ENCODE results near the gene NCAM1. TPM values are rescaled to one million over a fixed set of nuclear protein-coding genes. Genes with fewer than 3 reads are reported as not detected.
"Not testable (repeated sequence)": the region's sequence is repeated elsewhere in the genome, so short reads cannot be mapped to it uniquely, and the experiment has no call there.

Gene NCAM1
- total RNA-seq, 2 experiments from 2014 or later, result not detected

- no peak for DNase-seq
- intact Hi-C loops (cut with micrococcal nuclease), result no loop called here
- Mint-ChIP-seq H3K36me3 (ENCODE audit: low read depth) (no peaks in the 10 kb centered on the region), H3K27ac (no peak overlapping the region), H3K4me3 (no peak overlapping the region), H3K4me1 (ENCODE audit: low read depth) (no peaks in the 10 kb centered on the region), H3K9me3 (no peaks in the 10 kb centered on the region), H3K27me3 (ENCODE audit: low read depth) (peaks cover 28% of the 10 kb centered on the region)
- CTCF ChIA-PET, result no interaction called here
Observed at GRCh38 chr11:113295993-113296392, 334.8 kb downstream of the NCAM1 start.

- Mint-ChIP-seq H3K9me3 (no peaks in the 10 kb centered on the region), H3K4me1 (ENCODE audit: low read depth) (no peaks in the 10 kb centered on the region), H3K27ac (no peak overlapping the region), H3K27me3 (ENCODE audit: low read depth) (peaks cover 28% of the 10 kb centered on the region), H3K4me3 (no peak overlapping the region), H3K36me3 (ENCODE audit: low read depth) (no peaks in the 10 kb centered on the region)
- intact Hi-C loops (cut with micrococcal nuclease), result no loop called here
- CTCF ChIA-PET, result interaction anchor here (0.9 to 1.0 kb wide), 2 partner anchors 10 to 234 kb away, joined by 3 to 4 read pairs; no protein-coding TSS in a partner anchor
- no peak for DNase-seq
Observed at GRCh38 chr11:113296447-113297205, 335.4 kb downstream of the NCAM1 start.

GRCh38 chr11:113298496-113298895 is 337.3 kb downstream of the NCAM1 start:
- H3K36me3 Mint-ChIP-seq (ENCODE audit: low read depth); intact Hi-C loops (cut with micrococcal nuclease); DNase-seq; H3K4me1 Mint-ChIP-seq (ENCODE audit: low read depth); H3K4me3 Mint-ChIP-seq; H3K27ac Mint-ChIP-seq; H3K9me3 Mint-ChIP-seq: not testable (repeated sequence)
- CTCF ChIA-PET, result interaction anchor here (0.7 kb wide), 1 partner anchor 153 kb away, joined by 4 read pairs; no protein-coding TSS in a partner anchor
- peaks cover 26% of the 10 kb centered on the region for H3K27me3 Mint-ChIP-seq (ENCODE audit: low read depth)

- DNase-seq, result no peak
- Mint-ChIP-seq H3K27ac (no peak overlapping the region), H3K4me1 (ENCODE audit: low read depth) (no peaks in the 10 kb centered on the region), H3K4me3 (no peak overlapping the region), H3K9me3 (no peaks in the 10 kb centered on the region), H3K36me3 (ENCODE audit: low read depth) (no peaks in the 10 kb centered on the region), H3K27me3 (ENCODE audit: low read depth) (peaks cover under 1% of the 10 kb centered on the region)
- intact Hi-C loops (cut with micrococcal nuclease), result loop anchor here (1.0 to 5.0 kb wide), 5 partner anchors 227 to 957 kb away; no protein-coding TSS in a partner anchor
- CTCF ChIA-PET, result interaction anchor here (0.8 to 3.0 kb wide), 6 partner anchors 17 to 700 kb away, joined by 3 to 22 read pairs (median 4); no protein-coding TSS in a partner anchor
Observed at GRCh38 chr11:113304916-113305315, 343.7 kb downstream of the NCAM1 start.

- Mint-ChIP-seq H3K4me3 (no peak overlapping the region), H3K27me3 (ENCODE audit: low read depth) (no peaks in the 10 kb centered on the region), H3K4me1 (ENCODE audit: low read depth) (no peaks in the 10 kb centered on the region), H3K27ac (no peak overlapping the region), H3K36me3 (ENCODE audit: low read depth) (no peaks in the 10 kb centered on the region), H3K9me3 (no peaks in the 10 kb centered on the region)
- peak; percentile 79 for DNase-seq
- intact Hi-C loops (cut with micrococcal nuclease), result loop anchor here (1.0 to 5.0 kb wide), 5 partner anchors 227 to 957 kb away; no protein-coding TSS in a partner anchor
- CTCF ChIA-PET, result interaction anchor here (0.8 to 3.0 kb wide), 8 partner anchors 9 to 701 kb away, joined by 3 to 22 read pairs (median 4); no protein-coding TSS in a partner anchor
Observed at GRCh38 chr11:113305440-113306336, 344.5 kb downstream of the NCAM1 start.

- Mint-ChIP-seq H3K4me3 (no peak overlapping the region), H3K27me3 (ENCODE audit: low read depth) (no peaks in the 10 kb centered on the region), H3K4me1 (ENCODE audit: low read depth) (peaks cover 5% of the 10 kb centered on the region), H3K36me3 (ENCODE audit: low read depth) (no peaks in the 10 kb centered on the region), H3K27ac (no peak overlapping the region), H3K9me3 (no peaks in the 10 kb centered on the region)
- intact Hi-C loops (cut with micrococcal nuclease), result loop anchor here (5.0 kb wide), 2 partner anchors 729 to 954 kb away; no protein-coding TSS in a partner anchor
- no peak for DNase-seq
- CTCF ChIA-PET, result interaction anchor here (0.7 kb wide), 1 partner anchor 222 kb away, joined by 3 read pairs; no protein-coding TSS in a partner anchor
Observed at GRCh38 chr11:113308601-113309000, 347.4 kb downstream of the NCAM1 start.

- intact Hi-C loops (cut with micrococcal nuclease), result loop anchor here (10.0 kb wide), 2 partner anchors 1093 to 1437 kb away; partner anchors contain the start of genes ALG9, C11orf71, CFAP68 and FDXACB1
- Mint-ChIP-seq H3K27me3 (ENCODE audit: low read depth) (no peaks in the 10 kb centered on the region), H3K27ac (no peak overlapping the region), H3K4me1 (ENCODE audit: low read depth) (peaks cover 20% of the 10 kb centered on the region), H3K36me3 (ENCODE audit: low read depth) (peaks cover 2% of the 10 kb centered on the region), H3K4me3 (no peak overlapping the region), H3K9me3 (no peaks in the 10 kb centered on the region)
- CTCF ChIA-PET, result no interaction called here
- DNase-seq, result no peak
Observed at GRCh38 chr11:113311536-113311935, 350.3 kb downstream of the NCAM1 start.

GRCh38 chr11:113313601-113314000 is 352.4 kb downstream of the NCAM1 start:
- H3K9me3 Mint-ChIP-seq, result no peaks in the 10 kb centered on the region
- intact Hi-C loops (cut with micrococcal nuclease), result loop anchor here (10.0 kb wide), 2 partner anchors 1091 to 1439 kb away; partner anchors contain the start of genes ALG9, C11orf71, CFAP68 and FDXACB1
- peaks cover 21% of the 10 kb centered on the region for H3K36me3 Mint-ChIP-seq (ENCODE audit: low read depth)
- CTCF ChIA-PET, result interaction anchor here (0.8 to 2.5 kb wide), 3 partner anchors 18 to 483 kb away, joined by 3 to 10 read pairs (median 3); no protein-coding TSS in a partner anchor
- peaks cover 23% of the 10 kb centered on the region for H3K4me1 Mint-ChIP-seq (ENCODE audit: low read depth)
- peak overlapping the region; percentile 79 for H3K27ac Mint-ChIP-seq
- no peaks in the 10 kb centered on the region for H3K27me3 Mint-ChIP-seq (ENCODE audit: low read depth)
- H3K4me3 Mint-ChIP-seq, result peak overlapping the region; percentile 80
- DNase-seq, result peak; percentile 42

GRCh38 chr11:113314065-113314388 is 352.8 kb downstream of the NCAM1 start:
- intact Hi-C loops (cut with micrococcal nuclease), result loop anchor here (1.0 to 10.0 kb wide), 8 partner anchors 273 to 1439 kb away; partner anchors contain the start of genes ALG9, C11orf71, CFAP68 and FDXACB1
- Mint-ChIP-seq H3K4me1 (ENCODE audit: low read depth) (peaks cover 23% of the 10 kb centered on the region), H3K27me3 (ENCODE audit: low read depth) (no peaks in the 10 kb centered on the region), H3K9me3 (no peaks in the 10 kb centered on the region), H3K4me3 (peak overlapping the region; percentile 80), H3K36me3 (ENCODE audit: low read depth) (peaks cover 24% of the 10 kb centered on the region), H3K27ac (peak overlapping the region; percentile 79)
- CTCF ChIA-PET, result interaction anchor here (0.8 to 2.5 kb wide), 3 partner anchors 19 to 482 kb away, joined by 3 to 10 read pairs (median 3); no protein-coding TSS in a partner anchor
- no peak for DNase-seq

GRCh38 chr11:113314389-113315301 is 353.4 kb downstream of the NCAM1 start, which contains the start of gene TTC12:
Gene TTC12, plus strand, starts transcription at chr11:113314583. Its CDS starts 1,675 bp downstream, at chr11:113316258.
- peak; percentile 95 for DNase-seq
- peak within 1 kb of the TSS; percentile 80 for H3K4me3 Mint-ChIP-seq
- peaks cover 23% of the 10 kb centered on the region for H3K4me1 Mint-ChIP-seq (ENCODE audit: low read depth)
- CTCF ChIA-PET, result interaction anchor here (0.8 to 2.5 kb wide), 2 partner anchors 25 to 482 kb away, joined by 3 to 10 read pairs; no protein-coding TSS in a partner anchor
- peaks cover 26% of the 10 kb centered on the region for H3K36me3 Mint-ChIP-seq (ENCODE audit: low read depth)
- H3K9me3 Mint-ChIP-seq, result no peaks in the 10 kb centered on the region
- H3K27me3 Mint-ChIP-seq (ENCODE audit: low read depth), result no peaks in the 10 kb centered on the region
- peak within 1 kb of the TSS; percentile 79 for H3K27ac Mint-ChIP-seq
- intact Hi-C loops (cut with micrococcal nuclease), result loop anchor here (1.0 to 10.0 kb wide), 8 partner anchors 273 to 1440 kb away; partner anchors contain the start of genes ALG9, C11orf71, CFAP68 and FDXACB1

- H3K27ac Mint-ChIP-seq, result no peak overlapping the region
- peak overlapping the region; percentile 80 for H3K4me3 Mint-ChIP-seq
- intact Hi-C loops (cut with micrococcal nuclease), result loop anchor here (2.0 to 10.0 kb wide), 5 partner anchors 421 to 1441 kb away; partner anchors contain the start of genes ALG9, C11orf71, CFAP68 and FDXACB1
Observed at GRCh38 chr11:113315811-113316210, 354.6 kb downstream of the NCAM1 start.

More at GRCh38 chr11:113315811-113316210, 354.6 kb downstream of the NCAM1 start:
- Mint-ChIP-seq H3K27me3 (ENCODE audit: low read depth) (no peaks in the 10 kb centered on the region), H3K9me3 (no peaks in the 10 kb centered on the region), H3K4me1 (ENCODE audit: low read depth) (peaks cover 23% of the 10 kb centered on the region), H3K36me3 (ENCODE audit: low read depth) (peaks cover 28% of the 10 kb centered on the region)
- no peak for DNase-seq
- CTCF ChIA-PET, result no interaction called here
